Mesodermal cell (in vitro differentiated cells): Measurements from ENCODE around the gene PALB2.
A peak's percentile ranks its signal among the peaks of the same experiment; 100 is the strongest.

Experiments
- H3K27ac ChIP-seq: 2 replicates; pipeline ENCODE4 v1.7.0; 2013; ENCODE audit warnings: mild to moderate bottlenecking, low read depth, low read length, moderate library complexity; ENCODE audit not compliant: severe bottlenecking
- H3K36me3 ChIP-seq: 2 replicates; pipeline ENCODE4 v1.7.1; 2013; ENCODE audit warnings: mild to moderate bottlenecking, low read length, moderate library complexity; ENCODE audit not compliant: control insufficient read depth, insufficient read depth
- H3K4me1 ChIP-seq: one replicate; pipeline ENCODE4 v1.7.1; 2013; ENCODE audit warnings: mild to moderate bottlenecking, low read length; ENCODE audit not compliant: insufficient read depth, control insufficient read depth, poor library complexity, severe bottlenecking
- H3K4me3 ChIP-seq: 2 replicates; pipeline ENCODE4 v1.7.0; 2013; ENCODE audit warnings: low read length, control low read depth, mild to moderate bottlenecking; ENCODE audit not compliant: insufficient read depth, poor library complexity, severe bottlenecking; ENCODE audit errors: extremely low read depth
- H3K9me3 ChIP-seq: 2 replicates; pipeline ENCODE4 v1.7.1; 2013; ENCODE audit warnings: mild to moderate bottlenecking, low read length, moderate library complexity; ENCODE audit not compliant: control insufficient read depth
- WGBS, 2 experiments: methylation state at CpG; one replicate each; pipeline ENCODE4 v1.1.5; 2013; ENCODE audit warnings: missing lambda C conversion rate in 2 of 2; ENCODE audit not compliant: insufficient coverage in 2 of 2; 5-methylcytosine and 5-hydroxymethylcytosine counted together

PALB2 gene

DNA sequence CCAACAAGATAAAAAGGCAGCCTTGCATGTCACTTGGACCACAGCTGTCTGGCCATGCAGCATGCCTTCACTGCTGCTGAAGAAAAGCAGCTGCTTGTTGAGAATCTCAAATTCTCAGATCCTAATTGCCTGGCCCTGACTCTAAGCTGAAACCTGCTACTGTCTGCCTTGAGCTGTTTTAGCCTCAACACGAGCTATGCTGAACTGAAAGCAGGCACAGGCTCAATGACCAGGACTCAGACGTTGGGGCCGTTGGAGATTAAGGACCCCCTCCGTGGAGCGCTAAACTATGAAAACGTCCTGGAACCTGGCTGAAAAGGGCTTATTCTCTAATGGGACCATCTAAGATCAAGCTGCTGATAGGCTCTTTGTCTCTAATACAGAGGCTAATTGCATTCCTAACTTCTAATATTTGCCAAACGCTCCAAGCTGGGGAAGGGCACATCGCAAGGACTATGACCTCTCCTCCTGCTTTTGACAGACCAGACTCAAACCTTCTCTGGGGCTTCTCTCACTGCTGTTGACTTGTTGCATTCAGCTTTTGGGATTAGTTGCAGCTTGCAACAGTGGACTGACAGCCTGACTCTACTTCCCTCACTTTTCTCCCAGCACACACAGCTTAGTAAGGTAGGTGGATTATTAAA is 33.0 kb upstream of the PALB2 start:
- Histone ChIP-seq H3K9me3 (no peaks in the 10 kb centered on the region), H3K27ac (peak overlapping the region; percentile 16), H3K36me3 (peaks cover 65% of the 10 kb centered on the region), H3K4me3 (no peak overlapping the region), H3K4me1 (no peaks in the 10 kb centered on the region)
- WGBS, 2 experiments, result 85 to 91% methylated on average over 6 to 8 of the region's 8 CpGs

- 94 to 100% methylated on average over 1 to 3 of the region's 4 CpGs for WGBS, 2 experiments
- Histone ChIP-seq H3K9me3 (no peaks in the 10 kb centered on the region), H3K36me3 (peaks cover 87% of the 10 kb centered on the region), H3K4me1 (no peaks in the 10 kb centered on the region), H3K4me3 (no peak overlapping the region), H3K27ac (no peak overlapping the region)
These were observed 29.1 kb upstream of the PALB2 start for GRCh38 chr16:23670137-23670776.

GRCh38 chr16:23668873-23669272 is 27.8 kb upstream of the PALB2 start:
- WGBS, 2 experiments, result 97% methylated on average over 3 of the region's 4 CpGs; no CpG with 5 or more reads in 1 of the 2 experiments
- Histone ChIP-seq H3K9me3 (no peaks in the 10 kb centered on the region), H3K27ac (no peak overlapping the region), H3K4me3 (no peak overlapping the region), H3K4me1 (no peaks in the 10 kb centered on the region), H3K36me3 (peaks cover 89% of the 10 kb centered on the region)

DNA sequence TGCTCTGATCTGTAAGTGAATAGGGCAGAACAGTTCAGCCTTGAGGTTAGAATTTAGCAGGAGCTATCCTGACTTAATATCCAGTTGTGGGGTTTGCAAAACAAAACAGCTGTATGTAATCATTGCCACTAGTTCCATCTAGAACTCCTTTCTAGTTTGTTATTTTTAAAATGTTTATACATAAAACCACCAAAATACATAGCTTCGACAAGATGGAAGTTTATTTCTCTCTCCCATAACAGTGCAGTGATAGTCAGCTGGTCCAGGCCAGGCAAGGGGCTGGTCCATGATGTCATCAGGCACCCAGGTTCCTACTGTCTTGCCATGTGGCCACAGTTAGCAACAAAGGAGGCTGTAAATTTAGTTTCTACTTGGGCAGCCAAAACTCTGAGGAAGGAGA is 27.1 kb upstream of the PALB2 start:
- H3K4me1 ChIP-seq, result no peaks in the 10 kb centered on the region
- H3K4me3 ChIP-seq, result no peak overlapping the region
- no CpG with 5 or more reads among the region's 1 CpG for WGBS, 2 experiments
- no peak overlapping the region for H3K27ac ChIP-seq
- no peaks in the 10 kb centered on the region for H3K9me3 ChIP-seq
- H3K36me3 ChIP-seq, result peaks cover 89% of the 10 kb centered on the region

DNA sequence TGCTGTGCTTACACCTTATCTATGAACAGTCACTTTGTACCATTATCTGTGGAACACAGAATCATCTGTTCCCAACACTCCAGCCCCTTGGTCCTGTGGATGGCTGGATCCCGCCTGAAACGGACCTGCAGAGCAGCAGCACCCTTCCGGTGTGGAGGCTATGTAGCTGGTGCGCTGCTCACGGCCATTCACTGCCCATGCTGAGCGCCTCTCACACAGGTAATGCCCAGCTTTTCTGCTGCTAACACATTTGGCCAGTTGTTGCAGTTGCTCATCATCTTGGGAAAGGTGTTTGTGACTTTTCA is 26.2 kb upstream of the PALB2 start:
- 95 to 100% methylated on average over 4 to 6 of the region's 6 CpGs for WGBS, 2 experiments
- no peak overlapping the region for H3K4me3 ChIP-seq
- peaks cover 94% of the 10 kb centered on the region for H3K36me3 ChIP-seq
- no peaks in the 10 kb centered on the region for H3K4me1 ChIP-seq
- H3K9me3 ChIP-seq, result no peaks in the 10 kb centered on the region
- H3K27ac ChIP-seq, result no peak overlapping the region

DNA sequence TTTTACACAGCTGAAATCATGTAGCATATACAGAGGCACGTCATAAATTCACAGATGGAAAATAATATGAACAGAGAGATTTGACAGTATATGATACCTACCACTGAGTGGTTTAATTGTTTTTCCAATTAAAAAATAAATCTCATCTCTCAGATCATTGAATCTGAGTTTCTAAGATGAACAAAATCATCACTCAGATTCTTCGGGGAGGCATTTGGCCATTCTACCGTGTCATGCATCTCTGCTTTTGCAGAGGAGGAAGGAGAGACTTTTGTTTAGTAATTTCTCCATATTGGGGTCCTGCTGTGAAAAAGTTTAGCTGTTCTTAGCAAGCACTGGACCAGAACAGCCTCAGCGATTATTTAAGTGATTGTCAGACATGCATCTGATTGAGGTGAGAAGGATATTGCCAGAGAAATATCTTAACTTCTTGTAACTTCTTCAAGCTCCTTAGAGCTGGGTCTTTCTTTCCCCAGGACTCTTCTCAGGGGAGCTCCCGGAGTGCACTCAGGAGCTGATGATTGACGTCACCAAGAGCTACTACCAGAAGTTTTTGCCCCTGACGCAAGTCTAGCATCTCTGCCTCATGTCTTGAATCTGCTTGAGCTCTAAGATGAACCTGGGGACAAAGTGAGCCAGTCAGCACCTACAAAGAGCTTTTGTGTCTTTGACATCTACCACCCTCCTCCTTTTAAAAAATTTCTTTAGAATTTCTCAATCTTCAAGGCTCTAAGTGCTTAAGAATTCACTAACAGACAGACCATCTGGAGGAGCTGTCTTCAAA is 25.7 kb upstream of the PALB2 start:
- H3K4me1 ChIP-seq, result no peaks in the 10 kb centered on the region
- H3K9me3 ChIP-seq, result no peaks in the 10 kb centered on the region
- H3K27ac ChIP-seq, result no peak overlapping the region
- H3K36me3 ChIP-seq, result peaks cover 94% of the 10 kb centered on the region
- WGBS, 2 experiments, result 97 to 100% methylated on average over 5 to 6 of the region's 7 CpGs
- no peak overlapping the region for H3K4me3 ChIP-seq

- no peaks in the 10 kb centered on the region for H3K4me1 ChIP-seq
- H3K27ac ChIP-seq, result no peak overlapping the region
- 93 to 100% methylated on average over 1 to 2 of the region's 2 CpGs for WGBS, 2 experiments
- H3K9me3 ChIP-seq, result no peaks in the 10 kb centered on the region
- peaks cover 96% of the 10 kb centered on the region for H3K36me3 ChIP-seq
- H3K4me3 ChIP-seq, result no peak overlapping the region
These were observed 22.8 kb upstream of the PALB2 start for GRCh38 chr16:23663918-23664317.

- Histone ChIP-seq H3K27ac (no peak overlapping the region), H3K4me1 (no peaks in the 10 kb centered on the region), H3K36me3 (peaks cover 77% of the 10 kb centered on the region), H3K9me3 (no peaks in the 10 kb centered on the region), H3K4me3 (no peak overlapping the region)
- WGBS, 2 experiments, result 90 to 93% methylated on average over 2 of the region's 4 CpGs
These were observed 10.9 kb upstream of the PALB2 start for GRCh38 chr16:23651943-23652468.

DNA sequence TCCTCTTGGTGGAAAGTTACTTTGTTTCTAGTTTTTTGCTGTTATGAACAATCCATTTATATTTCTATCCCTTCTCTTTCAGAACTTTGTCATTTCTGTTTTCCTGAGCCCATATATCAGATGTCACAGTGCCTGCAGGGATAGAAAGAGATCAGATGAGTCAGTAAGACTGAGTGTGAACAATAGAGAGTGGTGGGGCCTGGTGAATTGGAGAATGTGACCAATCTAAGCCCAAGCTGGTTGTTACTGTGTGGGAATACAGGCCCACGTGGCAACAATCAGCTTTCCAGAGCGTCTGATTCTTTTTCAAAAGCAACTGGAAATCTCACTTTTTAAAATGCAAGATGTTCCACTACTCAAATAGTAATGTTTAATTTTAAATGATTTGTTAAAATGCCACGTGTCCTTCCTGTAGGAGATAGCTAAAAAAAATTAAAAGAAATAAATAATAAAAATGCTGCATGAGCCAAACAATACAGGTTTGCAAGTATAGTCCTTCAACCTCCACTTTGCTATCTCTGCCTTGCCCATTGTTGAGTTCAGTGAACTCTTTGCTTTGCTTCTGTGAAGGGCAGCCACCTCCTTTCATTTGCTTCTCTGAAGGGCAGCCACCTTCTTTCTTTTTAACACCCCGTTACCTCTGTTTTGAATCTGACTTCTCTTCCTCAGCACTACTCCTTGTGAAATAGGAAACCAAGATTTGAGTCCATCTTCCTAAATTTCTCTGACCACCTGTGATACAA is 9.7 kb upstream of the PALB2 start:
- WGBS, 2 experiments, result 86 to 100% methylated on average over 1 of the region's 4 CpGs
- H3K27ac ChIP-seq, result peak overlapping the region; percentile 36
- H3K4me3 ChIP-seq, result no peak overlapping the region
- H3K9me3 ChIP-seq, result no peaks in the 10 kb centered on the region
- peaks cover 88% of the 10 kb centered on the region for H3K36me3 ChIP-seq
- H3K4me1 ChIP-seq, result no peaks in the 10 kb centered on the region

- no peaks in the 10 kb centered on the region for H3K4me1 ChIP-seq
- peak overlapping the region; percentile 85 for H3K27ac ChIP-seq
- H3K9me3 ChIP-seq, result no peaks in the 10 kb centered on the region
- peaks cover 52% of the 10 kb centered on the region for H3K36me3 ChIP-seq
- 83 to 95% methylated on average over 6 to 10 of the region's 14 CpGs for WGBS, 2 experiments
- H3K4me3 ChIP-seq, result peak overlapping the region; percentile 99
These were observed 1.2 kb upstream of the PALB2 start for GRCh38 chr16:23642246-23642774.
